ENCODE results near the gene IRF2BP1.
A peak's percentile ranks its signal among the peaks of the same experiment; 100 is the strongest.

IRF2BP1 gene

GRCh38 chr19:45886427-45887199 lies 672 bp upstream of the IRF2BP1 start (continued):
- peak; percentile 97 for TF ChIP-seq ZNF629 (tag by site-specific recombination; IDR thresholded peaks at IDR 0.05)
- no peak for TF ChIP-seq ZNF530 (tag by site-specific recombination; IDR thresholded peaks at IDR 0.05; ENCODE audit: low read depth)
- no peak for TF ChIP-seq ZNF132 (tag by site-specific recombination; IDR thresholded peaks at IDR 0.05; ENCODE audit: borderline replicate concordance)
- TF ChIP-seq ZFP3 (tag by site-specific recombination; IDR thresholded peaks at IDR 0.05; ENCODE audit: low read depth) = no peak
- 0 out of 2 replicates have a peak, but pooled peaks have one; percentile 67 for TF ChIP-seq ZNF280D (tag by site-specific recombination; IDR thresholded peaks at IDR 0.05)
- no peak for TF ChIP-seq RBAK (tag by site-specific recombination; IDR thresholded peaks at IDR 0.05)
- peak; percentile 28; the same call in 1 of the 2 replicates for TF ChIP-seq ZBTB48 (tag by site-specific recombination; IDR thresholded peaks at IDR 0.05)
- TF ChIP-seq ZNF16 (tag by site-specific recombination; IDR thresholded peaks at IDR 0.05; ENCODE audit: low read depth) = no peak
- TF ChIP-seq SCRT1 (tag by site-specific recombination; IDR thresholded peaks at IDR 0.05; ENCODE audit: borderline replicate concordance) = no peak
- no peak for TF ChIP-seq ZNF157 (tag by site-specific recombination; IDR thresholded peaks at IDR 0.05)
- peak; percentile 66 for TF ChIP-seq GLIS2 (tag by site-specific recombination; IDR thresholded peaks at IDR 0.05)
- TF ChIP-seq ZNF677 (tag by site-specific recombination; IDR thresholded peaks at IDR 0.05) = no peak
- TF ChIP-seq ZNF701 (tag by site-specific recombination; IDR thresholded peaks at IDR 0.05) = no peak
- peak; percentile 27; the same call in 1 of the 2 replicates for TF ChIP-seq ZNF148 (tag by site-specific recombination; IDR thresholded peaks at IDR 0.05; ENCODE audit: borderline replicate concordance)
- TF ChIP-seq MEIS1 (CRISPR knock-in tag; IDR thresholded peaks at IDR 0.05; ENCODE audit: borderline replicate concordance) = no peak
- no peak for TF ChIP-seq ZBTB6 (tag by site-specific recombination; IDR thresholded peaks at IDR 0.05)
- no peak for TF ChIP-seq HOXC10 (CRISPR knock-in tag; IDR thresholded peaks at IDR 0.05)
- TF ChIP-seq ZNF626 (tag by site-specific recombination; IDR thresholded peaks at IDR 0.05) = no peak
- no peak; the same call in 1 of the 2 replicates for TF ChIP-seq ZNF777 (tag by site-specific recombination; IDR thresholded peaks at IDR 0.05; ENCODE audit: borderline replicate concordance)
- TF ChIP-seq ZNF473 (tag by site-specific recombination; IDR thresholded peaks at IDR 0.05) = no peak
- no peak for TF ChIP-seq ZNF37A (tag by site-specific recombination; IDR thresholded peaks at IDR 0.05)
- TF ChIP-seq ZSCAN16 (tag by site-specific recombination; IDR thresholded peaks at IDR 0.05) = no peak
- no peak for TF ChIP-seq ZBTB49 (tag by site-specific recombination; IDR thresholded peaks at IDR 0.05; ENCODE audit: low read depth)
- peak; percentile 80 for TF ChIP-seq HIC1 (tag by site-specific recombination; IDR thresholded peaks at IDR 0.05)
- TF ChIP-seq IKZF3 (tag by site-specific recombination; IDR thresholded peaks at IDR 0.05) = no peak
- no peak for TF ChIP-seq ZNF830 (tag by site-specific recombination; IDR thresholded peaks at IDR 0.05; ENCODE audit: low read depth)
- no peak for TF ChIP-seq ELK4 (IDR thresholded peaks at IDR 0.05; ENCODE audit: borderline replicate concordance, low read depth, low read length)

All from HEK293 (cell line).